H9 (cell line): Measurements from ENCODE around the gene ZBED5. TPM values are rescaled to one million over a fixed set of nuclear protein-coding genes. Genes with fewer than 3 reads are reported as not detected.

Source experiments
- DNase-seq: peaks from one replicate; pipeline ENCODE4 v3.0.0-alpha.2; 2017
- H2AFZ ChIP-seq: one replicate; pipeline ENCODE4 v1.6.1; 2013; ENCODE audit warnings: mild to moderate bottlenecking, low read length, control low read depth, moderate library complexity
- H2AK5ac ChIP-seq: 2 replicates; pipeline ENCODE4 v1.6.1; 2013; ENCODE audit warnings: low read length, control low read depth, mixed read lengths; ENCODE audit not compliant: insufficient read length
- H2BK120ac ChIP-seq: one replicate; pipeline ENCODE4 v1.6.1; 2013; ENCODE audit warnings: low read depth, mild to moderate bottlenecking, low read length, control low read depth, inconsistent platforms; ENCODE audit not compliant: poor library complexity, severe bottlenecking
- H2BK12ac ChIP-seq: 2 replicates; pipeline ENCODE4 v1.6.1; 2013; ENCODE audit warnings: low read length, control low read depth, mixed read lengths, low read depth; ENCODE audit not compliant: insufficient read length
- H2BK15ac ChIP-seq: 2 replicates; pipeline ENCODE4 v1.6.1; 2013; ENCODE audit warnings: low read depth, low read length, control low read depth
- H2BK20ac ChIP-seq: one replicate; pipeline ENCODE4 v1.6.1; 2013; ENCODE audit warnings: low read depth, mild to moderate bottlenecking, low read length, control low read depth, inconsistent platforms; ENCODE audit not compliant: poor library complexity, severe bottlenecking
- H2BK5ac ChIP-seq: 2 replicates; pipeline ENCODE4 v1.6.1; 2013; ENCODE audit warnings: low read length, control low read depth, mixed read lengths; ENCODE audit not compliant: insufficient read length
- H3K14ac ChIP-seq: 2 replicates; pipeline ENCODE4 v1.6.1; 2013; ENCODE audit warnings: low read length, control low read depth; ENCODE audit not compliant: insufficient read depth
- H3K18ac ChIP-seq: 2 replicates; pipeline ENCODE4 v1.6.1; 2013; ENCODE audit warnings: low read depth, mild to moderate bottlenecking, mixed read lengths, low read length, control low read depth; ENCODE audit not compliant: insufficient read length
- H3K23ac ChIP-seq: 2 replicates; pipeline ENCODE4 v1.6.1; 2013; ENCODE audit warnings: low read length, control low read depth, mixed read lengths, low read depth; ENCODE audit not compliant: insufficient read length
- H3K23me2 ChIP-seq: 2 replicates; pipeline ENCODE4 v1.6.1; 2013; ENCODE audit warnings: low read depth, mild to moderate bottlenecking, mixed read lengths, low read length, control low read depth; ENCODE audit not compliant: insufficient read length, poor library complexity, severe bottlenecking
- H3K27ac ChIP-seq: 2 replicates; pipeline ENCODE4 v1.5.1; 2013; ENCODE audit warnings: low read length, control low read depth, mixed read lengths, low read depth; ENCODE audit not compliant: insufficient read length
- H3K27me3 ChIP-seq: 2 replicates; pipeline ENCODE4 v1.6.1; 2013; ENCODE audit warnings: low read length, control low read depth, inconsistent platforms; ENCODE audit not compliant: insufficient read depth
- H3K4ac ChIP-seq: 2 replicates; pipeline ENCODE4 v1.6.1; 2013; ENCODE audit warnings: low read depth, mild to moderate bottlenecking, control low read depth, inconsistent platforms, low read length, moderate library complexity
- H3K4me1 ChIP-seq: 2 replicates; pipeline ENCODE4 v1.6.1; 2013; ENCODE audit warnings: low read length, control low read depth, inconsistent platforms; ENCODE audit not compliant: insufficient read depth
- H3K4me2 ChIP-seq: 2 replicates; pipeline ENCODE4 v1.6.1; 2013; ENCODE audit warnings: low read length, control low read depth, mixed read lengths; ENCODE audit not compliant: insufficient read length, insufficient read depth
- H3K56ac ChIP-seq: 2 replicates; pipeline ENCODE4 v1.6.1; 2013; ENCODE audit warnings: low read depth, mild to moderate bottlenecking, mixed read lengths, low read length, control low read depth; ENCODE audit not compliant: insufficient read length
- H3K79me1 ChIP-seq: 2 replicates; pipeline ENCODE4 v1.6.1; 2013; ENCODE audit warnings: low read depth, mild to moderate bottlenecking, moderate library complexity, low read length, control low read depth, inconsistent platforms; ENCODE audit not compliant: insufficient read depth, poor library complexity, severe bottlenecking
- H3K79me2 ChIP-seq: 2 replicates; pipeline ENCODE4 v1.6.1; 2013; ENCODE audit warnings: low read length, control low read depth, inconsistent platforms; ENCODE audit not compliant: insufficient read depth
- H3K9ac ChIP-seq: 2 replicates; pipeline ENCODE4 v1.6.1; 2013; ENCODE audit warnings: low read length, control low read depth, mixed read lengths; ENCODE audit not compliant: insufficient read length; ENCODE audit errors: extremely low read depth
- H3K9me3 ChIP-seq: one replicate; pipeline ENCODE4 v1.6.1; 2013; ENCODE audit warnings: low read depth, low read length, inconsistent platforms; ENCODE audit not compliant: control insufficient read depth
- H3T11ph ChIP-seq: one replicate; pipeline ENCODE4 v1.6.1; 2013; ENCODE audit warnings: mild to moderate bottlenecking, low read length, control low read depth, inconsistent platforms
- H4K20me1 ChIP-seq: one replicate; pipeline ENCODE4 v1.6.1; 2013; ENCODE audit not compliant: control insufficient read depth, insufficient read length, insufficient read depth
- H4K5ac ChIP-seq: 2 replicates; pipeline ENCODE4 v1.6.1; 2013; ENCODE audit warnings: low read depth, mild to moderate bottlenecking, mixed read lengths, low read length, control low read depth; ENCODE audit not compliant: insufficient read length
- H4K8ac ChIP-seq: replicated peaks from 2 replicates; pipeline ENCODE4 v1.6.1; 2013; ENCODE audit warnings: low read length, control low read depth, mixed read lengths, low read depth; ENCODE audit not compliant: insufficient read length
- H4K91ac ChIP-seq: 2 replicates; pipeline ENCODE4 v1.6.1; 2013; ENCODE audit warnings: low read depth, mild to moderate bottlenecking, moderate library complexity, mixed read lengths, low read length, control low read depth; ENCODE audit not compliant: insufficient read length
- H3K27ac Mint-ChIP-seq, 3 experiments: 2 replicates in 2 of 3; 3 replicates in 1 of 3; pipeline ENCODE4 v1.8.0; 2020 to 2021; ENCODE audit warnings: mixed read lengths in 3 of 3, mild to moderate bottlenecking in 1 of 3, moderate library complexity in 1 of 3
- H3K27me3 Mint-ChIP-seq: 2 replicates; pipeline ENCODE4 v1.8.0; 2021; ENCODE audit warnings: low read depth, mild to moderate bottlenecking, moderate library complexity, mixed read lengths
- H3K36me3 Mint-ChIP-seq, 3 experiments: 2 replicates in 2 of 3; 3 replicates in 1 of 3; pipeline ENCODE4 v1.8.0; 2020 to 2021; ENCODE audit warnings: low read depth in 3 of 3, mixed read lengths in 3 of 3; ENCODE audit not compliant: insufficient read depth in 1 of 3
- H3K4me1 Mint-ChIP-seq, 2 experiments: 2 replicates each; pipeline ENCODE4 v1.8.0; 2020; ENCODE audit warnings: mixed read lengths in 2 of 2
- H3K4me3 Mint-ChIP-seq, 2 experiments: 2 replicates in 1 of 2; 3 replicates in 1 of 2; pipeline ENCODE4 v1.8.0; 2020 to 2021; ENCODE audit warnings: mild to moderate bottlenecking in 2 of 2, mixed read lengths in 2 of 2, moderate library complexity in 1 of 2
- H3K9me3 Mint-ChIP-seq, 2 experiments: 2 replicates in 1 of 2; 3 replicates in 1 of 2; pipeline ENCODE4 v1.8.0; 2020; ENCODE audit warnings: mild to moderate bottlenecking in 2 of 2, mixed read lengths in 2 of 2, moderate library complexity in 1 of 2
- CTCF ChIP-seq: fragments of 200-600 bp; sonication (generic); conservative IDR thresholded peaks from 3 replicates; pipeline ENCODE4 v1.8.0; 2021; ENCODE audit warnings: antibody characterized with exemption, mild to moderate bottlenecking
- total RNA-seq: library from RNA; stranded (reverse); gene quantifications from 2 replicates; pipeline ENCODE4 v1.2.1, GENCODE V29; 2021

ZBED5 gene
- total RNA-seq, 1 experiment from 2014 or later, result 65.8 TPM

- Histone ChIP-seq H4K8ac (no peak overlapping the region), H2AFZ (no peak overlapping the region), H2AK5ac (no peak overlapping the region), H4K91ac (no peak overlapping the region), H3K79me2 (no peaks in the 10 kb centered on the region), H3K4me2 (no peak overlapping the region), H3K27ac (no peak overlapping the region), H3K4me1 (peaks cover 2% of the 10 kb centered on the region; the same call in 1 of the 2 replicates), H3K56ac (no peak overlapping the region), H2BK120ac (no peak overlapping the region), H3K9ac (no peak overlapping the region), H2BK5ac (no peak overlapping the region), H3K9me3 (no peaks in the 10 kb centered on the region), H3K23me2 (no peaks in the 10 kb centered on the region), H2BK15ac (no peak overlapping the region), H3K14ac (no peak overlapping the region), H4K20me1 (no peaks in the 10 kb centered on the region), H2BK12ac (no peak overlapping the region), H2BK20ac (no peak overlapping the region), H4K5ac (no peak overlapping the region), H3T11ph (no peak overlapping the region), H3K18ac (no peak overlapping the region), H3K27me3 (no peaks in the 10 kb centered on the region), H3K23ac (no peak overlapping the region), H3K79me1 (no peaks in the 10 kb centered on the region), H3K4ac (no peak overlapping the region)
- Mint-ChIP-seq H3K27ac (no peak overlapping the region), H3K9me3 (no peaks in the 10 kb centered on the region), H3K4me3 (no peak overlapping the region), H3K36me3 (no peaks in the 10 kb centered on the region), H3K4me1 (peaks cover 5 to 8% of the 10 kb centered on the region in 2 experiments), H3K27me3 (no peaks in the 10 kb centered on the region)
- no peak for DNase-seq
- TF ChIP-seq CTCF, result no peak
Observed at GRCh38 chr11:10844796-10845195, 13.1 kb downstream of the ZBED5 start.
